Liver (tissue), 3 donors: ENCODE results near the gene NUDT17.

Experiments used
- ATF3 ChIP-seq: IDR thresholded peaks from 2 replicates; pipeline ENCODE4 v1.6.1; 2016; ENCODE audit warnings: antibody characterized with exemption
- CTCF ChIP-seq: fragments of 150-350 bp; IDR thresholded peaks from 2 replicates; pipeline ENCODE4 v1.5.1; 2017; ENCODE audit warnings: improper control_type of control experiment, low read depth, low read length; ENCODE audit not compliant: missing input control
- donor health status: healthy.
- donor health status: healthy.

GRCh38 chr1:145828367-145829026 lies 16.9 kb upstream of the NUDT17 start:
- TF ChIP-seq CTCF (no peak), ATF3 (no peak)
